Activated CD8-positive, alpha-beta memory T cell treated with anti-CD3 and anti-CD28 coated beads, Interleukin-2, amount 10 ng/mL, durations not matched to agents 7 days and 5 days (primary cell): ENCODE measurements around the gene ALPK3. TPM values are rescaled to one million over a fixed set of nuclear protein-coding genes. Genes with fewer than 3 reads are reported as not detected.

Experiments used
- ATAC-seq: fragments of 150-1000 bp; cut with Tn5 transposase; one replicate; pipeline ENCODE4 v1.10.0; 2021; ENCODE audit warnings: moderate library complexity
- CTCF ChIA-PET: fragments of 350-600 bp; sonication (Branson Sonifier 250); formaldehyde crosslinking; loops from one replicate; lab custom pipeline; 2021; ENCODE audit warnings: antibody characterized with exemption; lab: Charles Lee
- DNase-seq: peaks from one replicate; pipeline ENCODE4 v3.0.0-alpha.2; 2020
- H3K27ac Mint-ChIP-seq: one replicate; pipeline ENCODE4 v1.8.0; 2021; ENCODE audit warnings: mild to moderate bottlenecking, mixed read lengths
- H3K27me3 Mint-ChIP-seq: one replicate; pipeline ENCODE4 v1.8.0; 2021; ENCODE audit warnings: mixed read lengths
- H3K36me3 Mint-ChIP-seq: one replicate; pipeline ENCODE4 v1.8.0; 2021; ENCODE audit warnings: mild to moderate bottlenecking, mixed read lengths
- H3K4me1 Mint-ChIP-seq: one replicate; pipeline ENCODE4 v1.8.0; 2021; ENCODE audit warnings: mixed read lengths
- H3K4me3 Mint-ChIP-seq: one replicate; pipeline ENCODE4 v1.8.0; 2021; ENCODE audit warnings: mild to moderate bottlenecking, moderate library complexity, mixed read lengths
- H3K9me3 Mint-ChIP-seq: one replicate; pipeline ENCODE4 v1.8.0; 2022; ENCODE audit warnings: low read depth, mixed read lengths
- total RNA-seq, 2 experiments: library from RNA; stranded (reverse); gene quantifications; one replicate each; pipeline ENCODE4 v1.2.3, GENCODE V29; 2021

Gene ALPK3
- total RNA-seq, 2 experiments from 2014 or later, result 0.23 to 0.35 TPM

GRCh38 chr15:84788500-84788899 lies 28.7 kb upstream of the ALPK3 start:
- Mint-ChIP-seq H3K4me1 (peaks cover 13% of the 10 kb centered on the region), H3K36me3 (peaks cover 49% of the 10 kb centered on the region), H3K4me3 (no peak overlapping the region), H3K27me3 (no peaks in the 10 kb centered on the region), H3K27ac (no peak overlapping the region), H3K9me3 (no peaks in the 10 kb centered on the region)
- CTCF ChIA-PET, result interaction anchor here (1.0 kb wide), 1 partner anchor 9 kb away, joined by 3 read pairs; no protein-coding TSS in a partner anchor
- DNase-seq (no peak), ATAC-seq (no peak)

- no peak overlapping the region for H3K27ac Mint-ChIP-seq
- peaks cover 46% of the 10 kb centered on the region for H3K36me3 Mint-ChIP-seq
- CTCF ChIA-PET, result interaction anchor here (0.6 to 1.0 kb wide), 2 partner anchors 10 to 116 kb away, joined by 3 read pairs; no protein-coding TSS in a partner anchor
- H3K4me1 Mint-ChIP-seq, result peaks cover 10% of the 10 kb centered on the region
- DNase-seq, result no peak
- H3K4me3 Mint-ChIP-seq, result no peak overlapping the region
- no peak for ATAC-seq
- H3K9me3 Mint-ChIP-seq, result no peaks in the 10 kb centered on the region
- H3K27me3 Mint-ChIP-seq, result no peaks in the 10 kb centered on the region
Measured at GRCh38 chr15:84789762-84790161, 27.4 kb upstream of the ALPK3 start.

GRCh38 chr15:84790676-84791075 lies 26.5 kb upstream of the ALPK3 start:
- no peaks in the 10 kb centered on the region for H3K9me3 Mint-ChIP-seq
- CTCF ChIA-PET, result no interaction called here
- H3K27ac Mint-ChIP-seq, result no peak overlapping the region
- DNase-seq (no peak), ATAC-seq (no peak)
- peaks cover 45% of the 10 kb centered on the region for H3K36me3 Mint-ChIP-seq
- H3K4me3 Mint-ChIP-seq, result no peak overlapping the region
- H3K27me3 Mint-ChIP-seq, result no peaks in the 10 kb centered on the region
- peaks cover 7% of the 10 kb centered on the region for H3K4me1 Mint-ChIP-seq

- ATAC-seq, result no peak
- DNase-seq, result no peak
- Mint-ChIP-seq H3K27me3 (no peaks in the 10 kb centered on the region), H3K4me3 (no peak overlapping the region), H3K27ac (no peak overlapping the region), H3K36me3 (peaks cover 40% of the 10 kb centered on the region), H3K9me3 (no peaks in the 10 kb centered on the region), H3K4me1 (peaks cover 7% of the 10 kb centered on the region)
- CTCF ChIA-PET, result no interaction called here
Measured at GRCh38 chr15:84791763-84792162, 25.4 kb upstream of the ALPK3 start.

- H3K27me3 Mint-ChIP-seq, result no peaks in the 10 kb centered on the region
- H3K36me3 Mint-ChIP-seq, result peaks cover 31% of the 10 kb centered on the region
- DNase-seq, result no peak
- no peaks in the 10 kb centered on the region for H3K4me1 Mint-ChIP-seq
- H3K9me3 Mint-ChIP-seq, result no peaks in the 10 kb centered on the region
- H3K27ac Mint-ChIP-seq, result no peak overlapping the region
- no peak for ATAC-seq
- CTCF ChIA-PET, result no interaction called here
- H3K4me3 Mint-ChIP-seq, result no peak overlapping the region
Measured at GRCh38 chr15:84793431-84794161, 23.6 kb upstream of the ALPK3 start.

- no peaks in the 10 kb centered on the region for H3K27me3 Mint-ChIP-seq
- no peak overlapping the region for H3K4me3 Mint-ChIP-seq
- no peak overlapping the region for H3K27ac Mint-ChIP-seq
- ATAC-seq, result no peak
- no peaks in the 10 kb centered on the region for H3K4me1 Mint-ChIP-seq
- H3K9me3 Mint-ChIP-seq, result no peaks in the 10 kb centered on the region
- H3K36me3 Mint-ChIP-seq, result peaks cover 30% of the 10 kb centered on the region
- DNase-seq, result no peak
- CTCF ChIA-PET, result no interaction called here
Measured at GRCh38 chr15:84794162-84794547, 23.0 kb upstream of the ALPK3 start.

GRCh38 chr15:84795186-84795585 lies 22.0 kb upstream of the ALPK3 start:
- no peak for DNase-seq
- no peaks in the 10 kb centered on the region for H3K9me3 Mint-ChIP-seq
- no peak overlapping the region for H3K4me3 Mint-ChIP-seq
- no peaks in the 10 kb centered on the region for H3K27me3 Mint-ChIP-seq
- no peak for ATAC-seq
- CTCF ChIA-PET, result no interaction called here
- H3K4me1 Mint-ChIP-seq, result no peaks in the 10 kb centered on the region
- no peak overlapping the region for H3K27ac Mint-ChIP-seq
- H3K36me3 Mint-ChIP-seq, result peaks cover 33% of the 10 kb centered on the region

GRCh38 chr15:84797212-84797611 lies 19.9 kb upstream of the ALPK3 start:
- H3K36me3 Mint-ChIP-seq, result peaks cover 28% of the 10 kb centered on the region
- no peaks in the 10 kb centered on the region for H3K9me3 Mint-ChIP-seq
- no peak overlapping the region for H3K4me3 Mint-ChIP-seq
- no peak overlapping the region for H3K27ac Mint-ChIP-seq
- no peak for ATAC-seq
- no peak for DNase-seq
- H3K4me1 Mint-ChIP-seq, result no peaks in the 10 kb centered on the region
- no peaks in the 10 kb centered on the region for H3K27me3 Mint-ChIP-seq
- CTCF ChIA-PET, result no interaction called here

- Mint-ChIP-seq H3K27ac (no peak overlapping the region), H3K4me3 (no peak overlapping the region), H3K27me3 (no peaks in the 10 kb centered on the region), H3K4me1 (no peaks in the 10 kb centered on the region), H3K36me3 (peaks cover 29% of the 10 kb centered on the region), H3K9me3 (no peaks in the 10 kb centered on the region)
- CTCF ChIA-PET, result no interaction called here
- DNase-seq (no peak), ATAC-seq (no peak)
Measured at GRCh38 chr15:84797801-84798200, 19.4 kb upstream of the ALPK3 start.

- Mint-ChIP-seq H3K4me1 (no peaks in the 10 kb centered on the region), H3K36me3 (peaks cover 28% of the 10 kb centered on the region), H3K27ac (no peak overlapping the region), H3K4me3 (no peak overlapping the region), H3K9me3 (no peaks in the 10 kb centered on the region), H3K27me3 (no peaks in the 10 kb centered on the region)
- DNase-seq, result no peak
- no peak for ATAC-seq
- CTCF ChIA-PET, result no interaction called here
Measured at GRCh38 chr15:84798436-84798946, 18.7 kb upstream of the ALPK3 start.

- H3K36me3 Mint-ChIP-seq, result peaks cover 24% of the 10 kb centered on the region
- H3K4me1 Mint-ChIP-seq, result no peaks in the 10 kb centered on the region
- no peak overlapping the region for H3K27ac Mint-ChIP-seq
Measured at GRCh38 chr15:84799511-84800187, 17.5 kb upstream of the ALPK3 start.

GRCh38 chr15:84800365-84800806 lies 16.8 kb upstream of the ALPK3 start:
- no peaks in the 10 kb centered on the region for H3K4me1 Mint-ChIP-seq

More at GRCh38 chr15:84799511-84800187, 17.5 kb upstream of the ALPK3 start:
- DNase-seq, result no peak
- Mint-ChIP-seq H3K9me3 (no peaks in the 10 kb centered on the region), H3K4me3 (no peak overlapping the region), H3K27me3 (no peaks in the 10 kb centered on the region)
- ATAC-seq, result no peak
- CTCF ChIA-PET, result interaction anchor here (0.7 kb wide), 1 partner anchor 128 kb away, joined by 3 read pairs; no protein-coding TSS in a partner anchor

GRCh38 chr15:84804005-84804900 lies 12.9 kb upstream of the ALPK3 start:
- no peak for DNase-seq
- Mint-ChIP-seq H3K4me1 (no peaks in the 10 kb centered on the region), H3K36me3 (peaks cover 20% of the 10 kb centered on the region), H3K27me3 (no peaks in the 10 kb centered on the region), H3K4me3 (no peak overlapping the region), H3K9me3 (no peaks in the 10 kb centered on the region), H3K27ac (no peak overlapping the region)
- CTCF ChIA-PET, result no interaction called here
- no peak for ATAC-seq

More at GRCh38 chr15:84800365-84800806, 16.8 kb upstream of the ALPK3 start:
- no peaks in the 10 kb centered on the region for H3K27me3 Mint-ChIP-seq
- DNase-seq (no peak), ATAC-seq (no peak)
- no peak overlapping the region for H3K4me3 Mint-ChIP-seq
- CTCF ChIA-PET, result interaction anchor here (0.9 kb wide), 1 partner anchor 212 kb away, joined by 3 read pairs; no protein-coding TSS in a partner anchor
- H3K27ac Mint-ChIP-seq, result no peak overlapping the region
- no peaks in the 10 kb centered on the region for H3K9me3 Mint-ChIP-seq
- H3K36me3 Mint-ChIP-seq, result peaks cover 21% of the 10 kb centered on the region
